Liver (tissue), 9 donors: ENCODE results near the gene LRP10. TPM values are rescaled to one million over a fixed set of nuclear protein-coding genes. Genes with fewer than 3 reads are reported as not detected.

Source experiments
- DNase-seq: peaks from one replicate; pipeline ENCODE4 v3.0.0-alpha.2; 2017; ENCODE audit warnings: low spot score
- H3K27ac ChIP-seq, 2 donors: one replicate each; pipeline ENCODE4 v1.7.0; 2013; ENCODE audit warnings: inconsistent platforms in 2 of 2, low read length in 2 of 2, control low read depth in 1 of 2, low read depth in 1 of 2, mild to moderate bottlenecking in 1 of 2
- H3K27me3 ChIP-seq, 4 donors: one replicate each; pipeline versions ENCODE4 v1.6.1 to v1.7.0; 2013; ENCODE audit warnings: low read length in 3 of 4, inconsistent platforms in 1 of 4, mild to moderate bottlenecking in 1 of 4, moderate library complexity in 1 of 4; ENCODE audit not compliant: control insufficient read depth in 4 of 4, insufficient read depth in 4 of 4
- H3K36me3 ChIP-seq, 4 donors: one replicate each; pipeline versions ENCODE4 v1.6.1 to v1.7.0; 2013; ENCODE audit warnings: low read length in 3 of 4, mild to moderate bottlenecking in 3 of 4, low read depth in 1 of 4, moderate library complexity in 1 of 4; ENCODE audit not compliant: control insufficient read depth in 4 of 4, insufficient read depth in 3 of 4
- H3K4me1 ChIP-seq, 4 donors: one replicate each; pipeline versions ENCODE4 v1.6.1 to v1.7.0; 2013; ENCODE audit warnings: low read length in 3 of 4, mild to moderate bottlenecking in 3 of 4, moderate library complexity in 1 of 4; ENCODE audit not compliant: control insufficient read depth in 4 of 4, insufficient read depth in 4 of 4
- H3K4me3 ChIP-seq, 3 donors: one replicate each; pipeline versions ENCODE4 v1.6.1 to v1.7.0; 2013; ENCODE audit warnings: low read length in 3 of 3, control low read depth in 1 of 3, low read depth in 1 of 3, mild to moderate bottlenecking in 1 of 3
- H3K9ac ChIP-seq, 2 donors: one replicate each; pipeline ENCODE4 v1.7.0; 2013; ENCODE audit warnings: low read length in 2 of 2, mild to moderate bottlenecking in 2 of 2, moderate library complexity in 2 of 2, control low read depth in 1 of 2, low read depth in 1 of 2
- H3K9me3 ChIP-seq, 4 donors: one replicate each; pipeline versions ENCODE4 v1.6.1 to v1.7.0; 2013; ENCODE audit warnings: low read length in 3 of 4; ENCODE audit not compliant: control insufficient read depth in 4 of 4
- ATF3 ChIP-seq: IDR thresholded peaks from 2 replicates; pipeline ENCODE4 v1.6.1; 2016; ENCODE audit warnings: antibody characterized with exemption
- CTCF ChIP-seq: fragments of 150-350 bp; IDR thresholded peaks from 2 replicates; pipeline ENCODE4 v1.5.1; 2017; ENCODE audit warnings: improper control_type of control experiment, low read depth, low read length; ENCODE audit not compliant: missing input control
- EGR1 ChIP-seq, 2 donors: IDR thresholded peaks; 2 replicates each; pipeline ENCODE4 v1.6.1; 2016 to 2018; ENCODE audit warnings: antibody characterized with exemption in 2 of 2, low read depth in 2 of 2
- FOXA1 ChIP-seq: IDR thresholded peaks from 2 replicates; pipeline ENCODE4 v1.6.1; 2016; ENCODE audit warnings: antibody characterized with exemption
- FOXA2 ChIP-seq: IDR thresholded peaks from 2 replicates; pipeline ENCODE4 v1.6.1; 2016; ENCODE audit warnings: antibody characterized with exemption
- GABPA ChIP-seq, 2 donors: IDR thresholded peaks in 1 of 2; conservative IDR thresholded peaks in 1 of 2; 2 replicates each; pipeline ENCODE4 v1.6.1; 2016; ENCODE audit warnings: antibody characterized with exemption in 2 of 2, mild to moderate bottlenecking in 1 of 2, moderate library complexity in 1 of 2
- HNF4A ChIP-seq, 2 donors: conservative IDR thresholded peaks; 2 replicates each; pipeline ENCODE4 v1.6.1; 2016; ENCODE audit warnings: antibody characterized with exemption in 2 of 2, mild to moderate bottlenecking in 2 of 2
- HNF4G ChIP-seq: IDR thresholded peaks from 2 replicates; pipeline ENCODE4 v1.6.1; 2016; ENCODE audit warnings: antibody characterized with exemption
- JUND ChIP-seq, 2 donors: IDR thresholded peaks; 2 replicates each; pipeline ENCODE4 v1.6.1; 2016; ENCODE audit warnings: antibody characterized with exemption in 2 of 2
- MAX ChIP-seq: IDR thresholded peaks from 2 replicates; pipeline ENCODE4 v1.6.1; 2016; ENCODE audit warnings: antibody characterized with exemption
- NR2F2 ChIP-seq: IDR thresholded peaks from 2 replicates; pipeline ENCODE4 v1.6.1; 2016; ENCODE audit warnings: antibody characterized with exemption
- RAD21 ChIP-seq, 2 donors: IDR thresholded peaks; 2 replicates each; pipeline ENCODE4 v1.6.1; 2016; ENCODE audit warnings: antibody characterized with exemption in 2 of 2, mild to moderate bottlenecking in 2 of 2
- REST ChIP-seq: IDR thresholded peaks from 2 replicates; pipeline ENCODE4 v1.6.1; 2016; ENCODE audit warnings: antibody characterized with exemption, mild to moderate bottlenecking
- RXRA ChIP-seq, 2 donors: IDR thresholded peaks; 2 replicates each; pipeline ENCODE4 v1.6.1; 2017 to 2018; ENCODE audit warnings: antibody characterized with exemption in 2 of 2, mild to moderate bottlenecking in 1 of 2
- SP1 ChIP-seq: IDR thresholded peaks from 2 replicates; pipeline ENCODE4 v1.6.1; 2018; ENCODE audit warnings: antibody characterized with exemption, mild to moderate bottlenecking
- TAF1 ChIP-seq: conservative IDR thresholded peaks from 2 replicates; pipeline ENCODE4 v1.6.1; 2016; ENCODE audit warnings: antibody characterized with exemption, mild to moderate bottlenecking
- YY1 ChIP-seq: IDR thresholded peaks from 2 replicates; pipeline ENCODE4 v1.6.1; 2016; ENCODE audit warnings: antibody characterized with exemption, mild to moderate bottlenecking
- ZBTB33 ChIP-seq: IDR thresholded peaks from 2 replicates; pipeline ENCODE4 v1.6.1; 2016; ENCODE audit warnings: antibody characterized with exemption
- WGBS: extraction: QIAGEN DNeasy Blood & Tissue Kit; methylation state at CpG from one replicate; pipeline ENCODE4 v1.1.7; 2013; 5-methylcytosine and 5-hydroxymethylcytosine counted together
- polyA plus RNA-seq, 2 donors: library from polyadenylated mRNA; stranded (reverse) in 1 of 2; unstranded in 1 of 2; fragments of 200-250 nt in 1 of 2; fragments of >200 nt in 1 of 2; fragmentation: Nextera tagmentation in 1 of 2; extraction: Ambion mirVana in 1 of 2; gene quantifications; one replicate each; pipeline versions ENCODE4 v1.2.1 to v1.2.3, GENCODE V29; 2013 to 2015
- total RNA-seq, 2 donors: library from RNA; depleted of rRNA; stranded (reverse); fragments of >200 nt; gene quantifications; one replicate each; pipeline ENCODE4 v1.2.3, GENCODE V29; 2014
- donor health status: healthy.
- donor health status: healthy.
- donor health status: healthy.
- donor health status: healthy.
- donor health status: healthy.

LRP10 gene
- total and polyA plus RNA-seq, 4 donors: 19.5 to 61.7 (median 31.3) TPM

GRCh38 chr14:22923746-22924145 is 52.2 kb downstream of the LRP10 start (continued):
- TF ChIP-seq CTCF: no peak
- TF ChIP-seq FOXA1: no peak

- DNase-seq: no peak
- Histone ChIP-seq H3K27ac (no peak overlapping the region), H3K36me3 (peaks cover 4 to 44% (median 36%) of the 10 kb centered on the region in 4 donors), H3K9me3 (no peaks in the 10 kb centered on the region), H3K4me3 (no peak overlapping the region), H3K27me3 (no peaks in the 10 kb centered on the region), H3K4me1 (peaks cover 0 to 20% (median 12%) of the 10 kb centered on the region in 4 donors), H3K9ac (no peak overlapping the region)
- TF ChIP-seq REST: no peak
- TF ChIP-seq ATF3: no peak
- TF ChIP-seq RXRA (IDR thresholded peaks at IDR 0.05): no peak
- no peak for TF ChIP-seq YY1
- TF ChIP-seq MAX: no peak
- no peak for TF ChIP-seq RAD21 (IDR thresholded peaks at IDR 0.05)
- no peak for TF ChIP-seq TAF1
- TF ChIP-seq HNF4G: no peak
- TF ChIP-seq EGR1 (IDR thresholded peaks at IDR 0.05; ENCODE audit: low read depth in 2 of 2): no peak
- no peak for TF ChIP-seq SP1
- no peak for TF ChIP-seq JUND (IDR thresholded peaks at IDR 0.05)
- TF ChIP-seq FOXA2: no peak
- TF ChIP-seq GABPA (IDR thresholded peaks at IDR 0.05 in 1 of 2, conservative IDR thresholded peaks at IDR 0.05 in 1 of 2): no peak
- 96% methylated on average over 8 of the region's 8 CpGs for WGBS
These were observed 54.0 kb downstream of the LRP10 start for GRCh38 chr14:22925513-22925912.

- Histone ChIP-seq H3K9me3 (no peaks in the 10 kb centered on the region), H3K27ac (no peak overlapping the region), H3K4me3 (no peak overlapping the region), H3K9ac (no peak overlapping the region), H3K27me3 (no peaks in the 10 kb centered on the region), H3K4me1 (peaks cover 0 to 22% (median 13%) of the 10 kb centered on the region in 4 donors), H3K36me3 (peaks cover 4 to 36% (median 30%) of the 10 kb centered on the region in 4 donors)
- WGBS: 88% methylated on average over 4 of the region's 4 CpGs
- TF ChIP-seq RXRA (IDR thresholded peaks at IDR 0.05) (no peak), ZBTB33 (no peak), NR2F2 (no peak), YY1 (no peak), MAX (no peak), HNF4A (conservative IDR thresholded peaks at IDR 0.05) (no peak), FOXA2 (no peak), HNF4G (no peak), JUND (IDR thresholded peaks at IDR 0.05) (no peak), GABPA (IDR thresholded peaks at IDR 0.05 in 1 of 2, conservative IDR thresholded peaks at IDR 0.05 in 1 of 2) (no peak), RAD21 (IDR thresholded peaks at IDR 0.05) (no peak), CTCF (no peak), TAF1 (no peak), SP1 (no peak), FOXA1 (no peak), ATF3 (no peak)
- no peak for DNase-seq
These were observed 54.8 kb downstream of the LRP10 start for GRCh38 chr14:22926316-22926715.
